Stimulated activated CD8-positive, alpha-beta memory T cell treated with anti-CD3 and anti-CD28 coated beads, Interleukin-4, amount 100 ng/mL, for 4 hours (primary cell): ENCODE measurements around the gene UNC45B.
"Not testable (repeated sequence)": the region's sequence is repeated elsewhere in the genome, so short reads cannot be mapped to it uniquely, and the experiment has no call there.

Experiments used
- DNase-seq, 2 donors: peaks; one replicate each; pipeline ENCODE4 v3.0.0-alpha.2; 2020; ENCODE audit warnings: low read depth in 2 of 2, low spot score in 1 of 2

UNC45B gene

GRCh38 chr17:35147375-35147905 lies at the start of gene UNC45B:
UNC45B (plus strand) TSS chr17:35147817; CDS start chr17:35148264, 447 bp downstream.
- DNase-seq: no peak

- DNase-seq: no peak
Measured at GRCh38 chr17:35099908-35100307, 47.7 kb upstream of the UNC45B start.

- DNase-seq: no peak
Measured at GRCh38 chr17:35101036-35101435, 46.6 kb upstream of the UNC45B start.

- DNase-seq: no peak
Measured at GRCh38 chr17:35101725-35102124, 45.9 kb upstream of the UNC45B start.

GRCh38 chr17:35103271-35103670 lies 44.3 kb upstream of the UNC45B start:
- no peak for DNase-seq

- no peak for DNase-seq
Measured at GRCh38 chr17:35104844-35105450, 42.7 kb upstream of the UNC45B start.

GRCh38 chr17:35110791-35111190 lies 36.8 kb upstream of the UNC45B start:
- DNase-seq: not testable (repeated sequence)

GRCh38 chr17:35116845-35117244 lies 30.8 kb upstream of the UNC45B start:
- no peak for DNase-seq

- DNase-seq: no peak
Measured at GRCh38 chr17:35117984-35118383, 29.6 kb upstream of the UNC45B start.

GRCh38 chr17:35119370-35120165 lies 28.0 kb upstream of the UNC45B start, which contains the start of gene RAD51D:
RAD51D (minus strand) TSS chr17:35119860; CDS start chr17:35119613, 247 bp downstream.
- peak; percentile 45 to 50 for DNase-seq

- DNase-seq: no peak
Measured at GRCh38 chr17:35121315-35121714, 26.3 kb upstream of the UNC45B start, which contains the start of gene FNDC8. FNDC8 (plus strand) TSS chr17:35121615; CDS start chr17:35121694, 79 bp downstream.

GRCh38 chr17:35127751-35128514 lies 19.7 kb upstream of the UNC45B start:
- DNase-seq: no peak

GRCh38 chr17:35129154-35129972 lies 18.3 kb upstream of the UNC45B start:
- DNase-seq: no peak

- DNase-seq: no peak
Measured at GRCh38 chr17:35129973-35130351, 17.7 kb upstream of the UNC45B start.

GRCh38 chr17:35130392-35130791 lies 17.2 kb upstream of the UNC45B start:
- DNase-seq: no peak

- DNase-seq: no peak
Measured at GRCh38 chr17:35132099-35132498, 15.5 kb upstream of the UNC45B start.

- no peak for DNase-seq
Measured at GRCh38 chr17:35132816-35133550, 14.6 kb upstream of the UNC45B start.

GRCh38 chr17:35135322-35135721 lies 12.3 kb upstream of the UNC45B start:
- DNase-seq: no peak

- no peak for DNase-seq
Measured at GRCh38 chr17:35138218-35138617, 9.4 kb upstream of the UNC45B start.
